Activated T-helper 9 cell treated with anti-CD3 and anti-CD28 coated beads, Interleukin-2, amount 50 U/mL, for 16 hours (primary cell): ENCODE measurements around the gene LRRC8A.
"Not testable (repeated sequence)": the region's sequence is repeated elsewhere in the genome, so short reads cannot be mapped to it uniquely, and the experiment has no call there.

Source experiments
- DNase-seq: peaks from one replicate; pipeline ENCODE4 v3.0.0-alpha.2; 2020; ENCODE audit warnings: low read depth

LRRC8A gene

DNA sequence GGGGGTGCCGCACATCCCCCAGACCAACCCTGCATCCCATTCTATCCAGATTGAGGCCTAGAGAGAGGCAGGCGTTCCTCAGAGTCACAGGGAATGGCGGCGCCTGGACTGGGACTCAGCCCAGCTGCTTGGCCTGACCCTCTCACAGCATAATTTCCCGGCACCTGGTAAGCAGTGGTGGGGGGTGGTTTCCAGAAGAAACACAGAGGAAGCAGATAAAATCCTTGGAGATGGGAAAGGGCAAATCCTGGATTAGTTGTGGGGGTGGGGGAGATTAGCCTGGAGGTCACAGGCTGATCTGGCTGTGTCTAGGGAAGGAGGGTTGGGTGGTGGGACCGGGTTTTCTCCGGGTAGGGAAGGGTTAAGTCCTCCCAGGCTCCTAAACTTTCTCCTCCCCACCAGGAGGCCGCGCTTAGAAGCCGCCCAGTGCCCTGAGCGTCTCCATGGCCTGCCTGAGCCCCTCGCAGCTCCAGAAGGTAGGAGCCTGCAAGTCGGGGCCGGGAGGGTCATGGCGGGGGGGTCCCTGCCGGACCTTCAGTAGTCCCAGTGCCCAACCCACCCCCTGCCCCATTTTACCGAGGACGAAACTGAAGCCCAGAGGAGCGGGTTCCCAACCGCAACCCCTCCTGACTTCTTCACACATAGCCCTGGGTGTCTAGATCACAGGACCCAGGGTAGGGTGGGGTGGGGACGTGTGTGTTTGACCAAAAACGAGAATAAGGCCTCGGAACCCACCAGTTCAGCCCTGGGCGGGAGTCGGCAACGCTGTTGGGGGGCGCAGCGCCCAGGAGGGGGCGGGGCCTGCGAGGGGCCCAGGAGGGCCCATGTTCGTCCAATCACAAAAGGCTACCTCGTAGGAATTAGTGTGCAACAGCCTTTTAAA is 40.2 kb downstream of the LRRC8A start:
- no peak for DNase-seq

DNA sequence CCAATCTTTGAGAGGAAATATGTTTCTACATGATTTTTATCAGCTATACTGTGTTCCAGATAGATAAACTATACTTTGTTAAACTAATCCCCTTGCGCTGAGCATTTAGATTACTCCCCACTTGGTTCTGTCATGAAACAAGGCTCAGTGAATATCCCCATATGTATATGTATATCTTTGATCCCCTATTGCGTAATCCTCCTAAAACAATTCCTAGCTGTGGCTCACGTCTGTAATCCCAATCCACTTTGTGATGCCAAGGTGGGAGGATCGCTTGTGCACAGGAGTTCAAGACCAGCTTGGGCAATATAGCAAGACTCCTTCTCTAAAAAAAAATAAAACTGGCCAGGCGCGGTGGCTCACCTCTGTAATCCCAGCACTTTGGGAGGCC is 41.6 kb downstream of the LRRC8A start:
- no peak for DNase-seq

DNA sequence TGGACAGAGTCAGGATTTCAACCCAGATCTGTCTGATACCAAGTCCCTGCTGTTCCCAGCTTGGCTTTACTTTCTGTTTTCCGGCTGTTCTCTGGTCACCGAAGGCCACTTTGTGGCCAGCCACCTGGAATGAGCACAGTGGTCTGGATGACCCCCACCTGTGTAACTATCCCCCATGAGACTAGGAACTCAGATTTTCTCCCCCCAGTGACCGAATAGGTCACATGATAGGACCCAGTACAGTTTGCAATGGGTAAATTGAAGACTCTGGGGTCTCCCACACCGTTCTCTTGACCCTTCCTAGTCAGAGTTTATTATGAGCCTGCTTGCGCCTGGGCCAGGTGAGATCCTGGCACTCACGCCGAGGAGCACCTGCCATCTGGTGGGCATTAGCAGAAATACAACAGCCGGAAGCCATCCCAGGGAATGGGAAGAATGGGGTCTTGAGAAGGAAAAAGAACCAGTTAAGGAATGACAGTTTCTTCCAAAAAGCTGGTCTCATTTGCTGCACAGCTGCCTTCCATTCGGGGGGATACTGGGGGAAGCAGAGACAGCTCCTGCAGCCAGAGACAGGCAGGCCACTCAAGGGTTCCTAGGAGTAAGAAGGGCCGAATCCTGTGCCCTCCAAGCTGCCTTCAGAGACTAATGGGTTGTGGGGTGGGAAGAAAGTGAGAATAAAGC is 45.9 kb downstream of the LRRC8A start:
- DNase-seq, result peak; percentile 20

DNA sequence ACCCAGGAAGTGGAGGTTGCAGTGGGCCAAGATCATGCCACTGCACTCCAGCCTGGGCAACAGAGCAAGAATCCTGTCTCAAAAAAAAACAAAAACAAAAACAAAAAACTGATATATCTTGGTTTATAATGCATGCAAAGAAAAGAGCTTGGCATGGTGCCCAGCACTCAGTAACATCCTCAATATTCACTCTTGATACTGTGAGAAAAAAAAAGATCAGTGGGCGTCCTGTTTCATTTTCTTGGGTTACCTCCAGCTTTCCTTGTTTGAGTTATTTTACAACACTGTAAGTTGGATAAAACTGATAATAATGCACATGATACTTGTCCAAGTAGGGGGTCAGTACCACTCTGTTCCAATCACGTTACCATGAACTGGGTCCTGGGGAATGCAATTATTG is 46.7 kb downstream of the LRRC8A start:
- no peak for DNase-seq

DNA sequence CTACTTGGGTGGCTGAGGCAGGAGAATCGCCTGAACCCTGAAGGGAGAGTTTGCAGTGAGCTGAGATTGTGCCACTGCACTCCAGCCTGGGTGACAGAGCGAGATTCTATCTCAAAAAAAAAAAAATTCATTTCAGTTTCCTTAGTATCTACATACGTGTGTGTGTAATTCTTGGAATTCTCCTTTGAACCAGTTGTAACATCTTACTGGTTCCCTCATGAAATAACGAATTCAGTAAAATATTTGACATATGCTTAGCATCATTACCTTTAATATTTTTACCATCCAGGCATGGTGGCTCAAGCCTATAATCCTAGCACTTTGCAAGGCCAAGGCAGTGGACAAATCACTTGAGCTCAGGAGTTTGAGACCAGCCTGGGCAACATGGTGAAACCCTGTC is 47.6 kb downstream of the LRRC8A start:
- DNase-seq, result no peak

DNA sequence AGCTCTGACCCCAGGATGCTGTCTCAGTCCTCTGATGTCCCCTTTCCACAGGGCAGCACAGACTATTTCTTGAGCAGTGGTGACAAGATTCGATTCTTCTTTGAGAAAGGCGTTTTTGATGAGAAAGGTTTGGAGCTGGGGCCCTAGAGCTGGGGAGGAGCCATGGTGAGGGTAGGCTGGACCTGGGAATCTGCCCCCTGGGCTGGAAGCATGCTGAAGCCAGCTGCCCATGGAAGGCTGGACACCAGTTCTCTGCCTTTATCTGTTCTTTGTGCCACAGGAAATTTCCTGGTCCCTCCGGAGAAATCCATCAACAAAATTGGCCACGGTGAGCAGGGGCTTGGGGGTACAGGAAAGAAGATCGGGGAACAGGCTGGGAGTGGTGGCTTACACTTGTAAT is 51.8 kb downstream of the LRRC8A start:
- no peak for DNase-seq

DNA sequence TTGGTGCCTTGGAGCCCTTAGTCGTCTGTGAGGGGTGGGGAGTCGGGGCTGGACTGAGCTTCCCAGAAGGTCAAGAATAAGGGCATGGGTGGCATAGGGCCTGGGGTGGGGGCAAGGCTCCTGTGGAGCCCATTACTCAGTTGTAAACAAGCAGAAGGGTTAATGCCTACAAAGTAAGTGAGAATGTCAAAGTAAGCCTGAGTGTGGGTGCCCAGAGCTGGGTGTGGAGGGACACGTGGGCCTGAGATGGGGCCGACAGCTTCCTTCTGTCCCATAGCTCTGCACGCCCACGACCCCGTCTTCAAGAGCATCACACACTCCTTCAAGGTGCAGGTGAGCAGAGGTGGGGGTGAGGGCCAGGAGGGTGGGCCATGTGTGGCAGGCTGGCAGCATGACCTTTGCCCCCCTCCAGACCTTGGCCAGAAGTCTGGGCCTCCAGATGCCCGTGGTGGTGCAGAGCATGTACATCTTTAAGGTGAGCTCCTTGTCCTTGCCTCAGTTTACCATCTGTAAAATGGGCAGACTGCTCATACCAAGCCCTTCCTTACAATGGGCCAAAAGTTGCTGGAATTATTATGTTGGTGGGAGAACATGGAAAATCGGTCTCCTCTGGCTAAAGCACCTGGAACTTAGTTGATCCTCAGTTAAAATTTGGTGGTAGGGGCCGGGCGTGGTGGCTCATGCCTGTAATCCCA is 54.4 kb downstream of the LRRC8A start:
- no peak for DNase-seq

DNA sequence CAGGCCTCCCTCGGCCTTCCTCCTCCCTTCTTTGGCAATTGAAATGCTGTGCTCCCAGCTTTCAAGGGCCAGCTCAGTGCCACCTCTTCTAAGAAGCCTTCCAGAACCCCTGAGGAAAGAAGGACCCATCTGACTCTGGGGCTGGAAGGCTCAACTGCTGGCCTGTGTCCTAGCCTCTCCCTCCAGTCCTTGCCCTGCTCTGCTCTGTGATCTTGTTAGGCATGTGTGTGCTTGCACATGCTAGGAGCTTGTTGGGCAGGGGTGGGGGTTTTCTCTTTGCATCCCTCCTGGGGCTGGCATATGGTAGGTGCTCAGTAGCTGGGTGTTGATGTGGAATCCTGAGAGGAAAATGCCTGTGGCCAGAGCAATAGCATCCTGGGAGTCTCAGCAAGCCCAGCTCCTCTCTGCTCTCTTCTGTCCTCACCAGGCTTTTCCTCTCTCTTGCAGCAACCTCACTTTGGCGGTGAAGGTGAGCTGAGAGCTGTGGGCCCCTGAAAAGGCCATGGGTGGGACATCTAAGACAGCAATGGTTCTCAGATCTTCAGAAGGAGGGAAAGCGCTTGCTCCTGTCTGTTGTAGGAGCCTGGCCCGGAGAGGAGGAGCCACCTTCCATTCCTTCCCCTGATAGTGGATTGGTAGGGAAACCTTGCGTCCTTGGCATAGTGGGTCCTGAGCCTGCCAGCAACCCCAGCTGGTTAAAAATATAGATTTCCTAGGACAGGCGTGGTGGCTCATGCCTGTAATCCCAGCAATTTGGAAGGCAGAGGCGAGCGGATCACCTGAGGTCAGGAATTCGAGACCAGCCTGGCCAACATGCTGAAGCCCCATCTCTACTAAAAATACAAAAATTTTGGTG is 55.6 kb downstream of the LRRC8A start:
- no peak for DNase-seq

DNA sequence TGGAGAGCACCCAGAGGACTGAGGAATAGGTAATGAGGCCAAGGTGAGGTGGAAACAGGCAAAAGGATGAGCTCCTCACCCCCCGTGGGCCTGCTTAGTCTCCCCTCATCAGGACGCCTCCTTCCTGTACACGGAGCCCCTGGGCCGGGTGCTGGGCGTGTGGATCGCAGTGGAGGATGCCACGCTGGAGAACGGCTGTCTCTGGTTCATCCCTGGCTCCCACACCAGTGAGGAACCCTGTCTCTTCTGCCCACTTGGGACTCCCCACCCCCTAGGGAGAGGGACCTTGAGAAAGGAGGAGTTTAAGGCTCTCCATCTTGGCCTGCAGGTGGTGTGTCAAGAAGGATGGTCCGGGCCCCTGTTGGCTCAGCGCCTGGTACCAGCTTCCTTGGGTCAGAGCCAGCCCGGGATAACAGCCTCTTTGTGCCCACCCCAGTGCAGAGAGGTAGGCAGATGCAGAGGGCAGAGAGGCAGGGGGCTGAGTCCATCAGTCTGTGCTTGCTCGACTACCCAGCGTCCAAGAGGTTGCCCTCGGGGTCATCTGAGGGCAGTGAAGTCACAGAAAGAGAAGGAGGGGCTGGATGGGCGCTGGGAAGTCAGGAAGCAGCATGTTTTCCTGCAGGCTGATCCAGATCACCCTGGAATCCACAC is 58.5 kb downstream of the LRRC8A start:
- no peak for DNase-seq

DNA sequence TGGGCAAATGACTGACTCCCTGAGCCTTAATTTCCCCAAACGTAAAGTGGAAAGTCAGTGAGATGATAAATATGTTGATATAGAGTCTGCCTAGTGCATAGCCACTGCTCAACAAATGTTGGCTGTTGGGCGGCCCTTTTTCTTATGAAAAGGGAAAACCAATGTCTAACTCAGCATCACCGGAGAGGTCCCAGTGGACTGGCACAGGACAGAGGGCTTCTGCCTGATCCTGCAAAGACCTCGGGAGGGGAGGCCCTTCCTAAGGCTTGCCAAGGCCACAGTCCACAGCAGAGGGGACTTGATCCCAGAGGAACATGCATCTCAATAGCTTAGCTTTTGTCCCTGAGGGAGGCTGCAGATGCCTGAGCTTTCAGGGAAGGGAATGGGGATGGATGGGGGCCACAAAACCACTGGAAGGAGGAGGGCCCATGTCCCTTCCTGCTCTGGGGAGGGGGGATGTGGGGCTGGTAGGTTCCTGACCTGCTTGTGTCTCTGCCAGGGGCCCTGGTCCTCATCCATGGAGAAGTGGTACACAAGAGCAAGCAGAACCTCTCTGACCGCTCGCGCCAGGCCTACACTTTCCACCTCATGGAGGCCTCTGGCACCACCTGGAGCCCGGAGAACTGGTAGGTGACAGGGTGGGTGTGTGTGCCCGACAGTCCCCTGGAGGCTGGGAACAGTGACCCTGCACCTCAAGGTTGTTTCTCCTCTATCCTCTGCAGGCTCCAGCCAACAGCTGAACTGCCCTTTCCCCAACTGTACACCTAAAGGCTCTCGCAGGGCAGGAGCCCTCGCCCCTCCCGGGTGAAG is 59.2 kb downstream of the LRRC8A start:
- no peak for DNase-seq

DNA sequence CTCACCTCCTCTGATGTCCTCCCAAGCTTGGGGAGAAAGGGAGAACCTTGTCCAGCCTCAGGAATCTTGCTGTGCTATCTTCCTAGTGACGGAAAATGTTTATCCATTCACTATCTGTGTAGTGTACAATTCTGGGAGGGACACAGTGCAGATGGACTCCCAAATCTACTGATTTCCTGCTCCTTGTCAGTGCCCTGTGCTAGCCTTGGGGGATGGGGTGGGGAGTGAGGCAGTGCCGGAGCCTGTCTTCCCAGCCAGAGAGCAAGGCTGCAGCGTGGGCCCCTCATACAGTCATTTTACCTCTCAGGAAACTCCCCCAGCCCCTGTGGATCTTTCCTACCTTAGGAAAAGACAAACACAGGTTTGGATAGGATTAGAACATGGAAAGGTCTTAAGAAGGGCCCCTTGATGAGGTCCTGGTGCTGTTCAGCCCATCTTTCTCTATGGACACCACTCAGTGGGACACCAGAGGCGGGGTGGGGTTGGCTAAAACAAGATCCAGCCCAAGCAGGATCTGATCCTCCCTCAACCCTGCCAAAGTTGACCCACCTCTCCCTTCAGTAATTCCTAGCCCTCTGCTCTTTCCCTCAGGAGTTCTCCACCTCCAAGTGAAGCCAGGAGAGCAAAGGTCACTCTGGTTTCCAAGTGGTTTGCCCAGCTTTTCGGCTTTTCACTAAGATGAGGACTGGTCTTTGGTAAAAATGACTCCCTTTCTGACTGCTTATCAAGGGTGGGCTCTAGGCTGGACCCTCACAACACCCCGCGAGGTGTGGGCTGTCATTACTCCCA is 62.1 kb downstream of the LRRC8A start:
- DNase-seq, result no peak

DNA sequence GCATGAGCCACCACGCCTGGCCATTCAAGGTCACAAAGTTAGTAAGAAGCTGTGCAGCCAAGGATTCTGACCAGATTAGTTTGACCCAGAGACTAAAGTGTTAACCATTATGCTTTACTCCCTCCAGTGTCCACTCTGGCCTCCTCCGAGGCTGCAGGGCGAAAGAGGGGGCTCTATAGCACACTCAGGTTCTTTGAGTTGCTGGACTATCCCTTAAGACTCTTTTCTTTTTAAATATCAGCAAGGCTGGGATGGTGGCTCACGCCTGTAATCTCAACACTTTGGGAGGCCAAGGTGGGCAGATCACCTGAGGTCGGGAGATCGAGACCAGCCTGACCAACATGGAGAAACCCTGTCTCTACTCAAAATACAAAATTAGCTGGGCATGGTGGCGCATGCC is 63.0 kb downstream of the LRRC8A start:
- not testable (repeated sequence) for DNase-seq

DNA sequence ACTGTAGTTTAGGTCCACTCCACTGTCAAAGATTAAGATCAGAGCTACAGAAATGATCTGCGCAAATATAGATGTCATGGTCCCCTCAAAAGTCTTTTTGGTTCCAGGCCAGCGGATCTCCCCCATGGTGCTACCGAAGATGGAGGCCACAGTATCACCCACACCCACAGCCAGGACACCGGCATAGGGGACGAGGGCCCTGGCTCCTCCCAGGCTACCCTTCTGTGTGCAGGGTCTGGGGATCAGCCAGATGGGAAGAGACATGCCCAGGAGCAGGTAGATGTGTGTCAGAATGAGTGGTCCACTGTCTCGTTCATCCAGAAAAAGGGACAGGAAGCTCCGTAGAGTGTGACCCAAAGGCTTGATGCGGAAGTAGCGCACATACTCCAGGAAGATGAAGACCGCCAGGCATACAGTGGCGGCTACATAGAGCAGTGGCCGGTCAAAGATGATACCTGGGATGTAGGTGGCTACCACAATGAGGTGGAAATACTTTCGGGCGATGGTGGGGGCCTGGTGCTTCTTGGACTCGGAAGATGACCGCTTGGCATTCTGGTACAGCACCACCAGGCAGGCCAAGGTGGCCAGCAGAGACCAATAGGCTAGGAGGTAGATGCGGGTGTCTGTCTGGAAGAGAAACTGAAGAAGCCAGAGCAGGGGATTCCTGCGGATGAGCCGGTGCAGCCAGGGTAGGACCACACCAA is 64.0 kb downstream of the LRRC8A start:
- no peak for DNase-seq

DNA sequence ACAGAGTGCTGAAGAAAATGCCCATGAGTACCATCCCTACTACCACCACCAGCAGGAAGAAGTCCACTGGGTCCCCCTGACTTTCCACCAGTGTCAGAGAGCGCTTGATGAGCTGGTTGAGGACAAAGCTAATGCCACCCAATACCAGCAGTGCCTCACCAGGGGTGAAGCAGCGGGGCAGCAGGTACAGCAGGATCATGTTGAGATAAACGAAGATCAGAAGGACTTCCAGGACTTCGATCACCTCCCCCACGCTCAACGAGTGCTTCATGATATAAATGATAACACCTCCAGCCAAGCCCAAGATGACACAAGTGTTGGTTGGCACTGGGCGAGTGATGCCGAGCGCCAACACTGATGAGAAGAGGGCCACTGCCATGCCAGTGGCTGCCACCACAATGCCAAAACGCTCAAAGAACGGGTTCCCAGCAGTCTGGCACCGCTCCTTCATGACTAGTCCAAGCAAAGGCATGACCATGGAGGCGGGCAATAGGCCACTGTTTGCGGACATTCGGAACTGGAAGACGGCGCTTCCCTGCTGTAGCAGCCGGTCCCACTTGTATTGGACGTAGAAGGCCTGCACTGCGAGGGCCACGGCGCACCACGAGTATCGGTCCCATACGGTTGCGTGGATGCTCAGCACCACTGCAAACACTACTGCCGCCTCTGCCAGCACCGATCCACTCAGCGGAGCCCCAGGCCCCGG is 64.8 kb downstream of the LRRC8A start:
- DNase-seq, result peak; percentile 10

DNA sequence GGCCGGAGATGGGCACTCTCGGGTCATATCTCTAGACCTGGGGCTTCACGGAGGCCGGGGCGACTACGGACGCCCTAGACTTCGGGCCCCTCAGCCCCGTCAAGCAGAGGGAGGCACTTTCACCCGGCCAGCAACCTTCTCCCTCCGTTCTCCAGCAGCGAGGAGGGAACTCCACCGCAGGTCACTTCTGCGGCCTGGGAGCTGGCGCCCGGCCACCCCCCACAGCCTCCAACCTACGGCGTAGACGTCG is 65.3 kb downstream of the LRRC8A start:
- no peak for DNase-seq

DNA sequence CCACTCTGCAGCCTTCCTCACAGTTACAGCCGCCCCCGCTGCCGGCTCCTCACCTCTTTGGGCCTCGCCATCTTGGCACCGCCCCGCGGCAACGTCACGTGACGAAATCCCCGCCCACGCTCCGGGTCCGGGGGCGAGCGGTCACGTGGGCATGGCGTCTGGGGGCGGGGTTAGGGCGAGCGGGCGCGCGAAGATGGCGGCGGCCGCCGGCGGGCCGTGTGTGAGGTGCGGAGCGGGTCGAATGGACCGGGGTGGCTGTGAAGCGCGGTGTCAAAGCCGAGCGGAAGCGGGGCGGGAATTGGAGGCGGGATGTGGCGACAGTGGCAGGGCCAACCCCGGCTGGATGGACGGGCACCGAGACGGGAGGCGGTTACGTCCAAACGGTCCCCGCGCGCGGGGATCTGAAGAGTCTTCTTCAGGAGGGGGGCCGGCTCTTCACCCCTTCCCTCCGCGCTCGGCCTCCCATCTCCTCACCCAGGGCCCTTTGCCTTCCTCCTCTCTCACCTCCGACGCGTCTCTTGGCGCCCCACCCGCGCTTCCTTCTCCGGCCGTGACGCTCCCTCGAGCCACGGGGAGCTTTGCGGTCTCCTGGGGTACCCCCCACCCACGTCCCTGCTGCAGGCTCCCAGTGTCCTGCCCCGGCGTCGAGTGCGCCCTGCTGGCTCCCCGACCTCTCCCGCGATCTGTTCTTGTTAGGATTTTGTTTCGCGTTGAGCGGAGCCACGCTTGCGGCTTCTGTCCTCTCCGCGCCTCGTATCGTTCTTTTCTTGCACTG is 65.8 kb downstream of the LRRC8A start, which contains the start of the genes DOLK and NUP188:
Gene DOLK, minus strand, starts transcription at position 77 of the 775 bp plus-strand sequence. CDS start 300 bp downstream, outside the sequence.
Gene NUP188, plus strand, starts transcription at position 173 of the 775 bp plus-strand sequence. Its CDS starts 21 bp downstream, at position 194.
- DNase-seq, result peak; percentile 99

DNA sequence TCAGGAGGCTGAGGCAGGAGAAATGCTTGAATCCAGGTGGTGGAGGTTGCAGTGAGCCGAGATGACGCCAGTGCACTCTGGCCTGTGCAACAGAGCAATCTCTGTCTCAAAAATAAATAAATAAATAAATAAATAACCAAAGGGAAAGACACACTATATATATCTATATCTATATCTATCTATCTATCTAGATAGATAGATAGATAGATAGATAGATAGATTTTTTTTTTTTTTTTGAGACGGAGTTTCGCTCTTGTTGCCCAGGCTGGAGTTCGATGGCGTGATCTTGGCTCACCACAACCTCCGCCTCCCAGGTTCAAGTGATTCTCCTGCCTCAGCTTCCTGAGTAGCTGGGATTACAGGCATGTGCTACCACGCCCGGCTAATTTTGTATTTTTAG is 79.5 kb downstream of the LRRC8A start:
- DNase-seq, result not testable (repeated sequence)
